KBM-7 (cell line): ENCODE measurements around the gene NCAM2.
"Not testable (repeated sequence)": the region's sequence is repeated elsewhere in the genome, so short reads cannot be mapped to it uniquely, and the experiment has no call there.

Experiments
- DNase-seq: peaks from one replicate; pipeline ENCODE4 v3.0.0-alpha.2; 2015
- in situ Hi-C: fragments of 300-500 bp; cut with MboI; formaldehyde crosslinking; loops from 2 replicates; pipeline ENCODE4 v1.14.3; 2020; ENCODE audit warnings: low sequenced_read_pairs, low pct_unique_long_range_greater_than_20kb, mixed read lengths

NCAM2 gene

GRCh38 chr21:21383126-21383525 is 384.9 kb downstream of the NCAM2 start:
- DNase-seq: no peak
- in situ Hi-C loops: no loop called here

GRCh38 chr21:21384977-21385376 is 386.8 kb downstream of the NCAM2 start:
- DNase-seq: no peak
- in situ Hi-C loops: no loop called here

GRCh38 chr21:21385404-21385803 is 387.2 kb downstream of the NCAM2 start:
- DNase-seq: no peak
- in situ Hi-C loops: no loop called here

- no peak for DNase-seq
- in situ Hi-C loops: no loop called here
Measured at GRCh38 chr21:21387916-21388315, 389.7 kb downstream of the NCAM2 start.

GRCh38 chr21:21394064-21394463 is 395.9 kb downstream of the NCAM2 start:
- in situ Hi-C loops: no loop called here
- DNase-seq: no peak

- DNase-seq: no peak
- in situ Hi-C loops: no loop called here
Measured at GRCh38 chr21:21396424-21396823, 398.2 kb downstream of the NCAM2 start.

- in situ Hi-C loops: no loop called here
- no peak for DNase-seq
Measured at GRCh38 chr21:21397464-21397863, 399.3 kb downstream of the NCAM2 start.

GRCh38 chr21:21401444-21401843 is 403.2 kb downstream of the NCAM2 start:
- no peak for DNase-seq
- in situ Hi-C loops: no loop called here

- not testable (repeated sequence) for DNase-seq
Measured at GRCh38 chr21:21402187-21402586, 404.0 kb downstream of the NCAM2 start.

GRCh38 chr21:21404261-21404660 is 406.1 kb downstream of the NCAM2 start:
- peak; percentile 13 for DNase-seq
- in situ Hi-C loops: not testable (repeated sequence)

More at GRCh38 chr21:21402187-21402586, 404.0 kb downstream of the NCAM2 start:
- in situ Hi-C loops: not testable (repeated sequence)

- in situ Hi-C loops: no loop called here
- DNase-seq: no peak
Measured at GRCh38 chr21:21406921-21407320, 408.7 kb downstream of the NCAM2 start.

GRCh38 chr21:21412096-21412495 is 413.9 kb downstream of the NCAM2 start:
- DNase-seq: no peak
- in situ Hi-C loops: no loop called here

GRCh38 chr21:21415741-21416140 is 417.5 kb downstream of the NCAM2 start:
- DNase-seq: no peak
- in situ Hi-C loops: no loop called here

GRCh38 chr21:21434944-21435343 is 436.7 kb downstream of the NCAM2 start:
- no peak for DNase-seq
- in situ Hi-C loops: no loop called here

- no peak for DNase-seq
- in situ Hi-C loops: no loop called here
Measured at GRCh38 chr21:21436012-21436534, 437.9 kb downstream of the NCAM2 start.

GRCh38 chr21:21439761-21440160 is 441.6 kb downstream of the NCAM2 start:
- no peak for DNase-seq
- in situ Hi-C loops: no loop called here

- in situ Hi-C loops: no loop called here
- DNase-seq: no peak
Measured at GRCh38 chr21:21457077-21457476, 458.9 kb downstream of the NCAM2 start.

- DNase-seq: no peak
- in situ Hi-C loops: no loop called here
Measured at GRCh38 chr21:21458124-21458631, 460.0 kb downstream of the NCAM2 start.

- DNase-seq: no peak
- in situ Hi-C loops: no loop called here
Measured at GRCh38 chr21:21460979-21461378, 462.8 kb downstream of the NCAM2 start.

- in situ Hi-C loops: no loop called here
- no peak for DNase-seq
Measured at GRCh38 chr21:21463456-21463855, 465.2 kb downstream of the NCAM2 start.

GRCh38 chr21:21464684-21465083 is 466.5 kb downstream of the NCAM2 start:
- in situ Hi-C loops: no loop called here
- DNase-seq: no peak
